Activated T-cell treated with anti-CD3 and anti-CD28 coated beads, Interleukin-2, amount 50 U/mL, for 4 hours (primary cell): ENCODE data around the gene CDC14A. TPM values are rescaled to one million over a fixed set of nuclear protein-coding genes. Genes with fewer than 3 reads are reported as not detected.

ENCODE experiments used
- ATAC-seq, 2 donors: fragments of 200-7000 bp; cut with Tn5 transposase; one replicate each; pipeline ENCODE4 v1.10.0; 2021
- DNase-seq: peaks from one replicate; pipeline ENCODE4 v3.0.0-alpha.2; 2020
- H3K27me3 Mint-ChIP-seq: one replicate; pipeline ENCODE4 v1.8.0; 2021; ENCODE audit warnings: low read depth, mixed read lengths
- H3K36me3 Mint-ChIP-seq: one replicate; pipeline ENCODE4 v1.8.0; 2022; ENCODE audit warnings: mixed read lengths; ENCODE audit not compliant: insufficient read depth
- H3K4me1 Mint-ChIP-seq: one replicate; pipeline ENCODE4 v1.8.0; 2021; ENCODE audit warnings: low read depth, mixed read lengths
- H3K4me3 Mint-ChIP-seq: one replicate; pipeline ENCODE4 v1.8.0; 2021; ENCODE audit warnings: mild to moderate bottlenecking, moderate library complexity, mixed read lengths
- H3K9me3 Mint-ChIP-seq: one replicate; pipeline ENCODE4 v1.8.0; 2021; ENCODE audit warnings: mixed read lengths
- total RNA-seq, 3 donors: library from RNA; stranded (reverse); gene quantifications; one replicate each; pipeline ENCODE4 v1.2.1, GENCODE V29; 2021

CDC14A gene
- total RNA-seq, 3 donors from 2014 or later, result 9.5 to 12.8 (median 12.5) TPM

DNA sequence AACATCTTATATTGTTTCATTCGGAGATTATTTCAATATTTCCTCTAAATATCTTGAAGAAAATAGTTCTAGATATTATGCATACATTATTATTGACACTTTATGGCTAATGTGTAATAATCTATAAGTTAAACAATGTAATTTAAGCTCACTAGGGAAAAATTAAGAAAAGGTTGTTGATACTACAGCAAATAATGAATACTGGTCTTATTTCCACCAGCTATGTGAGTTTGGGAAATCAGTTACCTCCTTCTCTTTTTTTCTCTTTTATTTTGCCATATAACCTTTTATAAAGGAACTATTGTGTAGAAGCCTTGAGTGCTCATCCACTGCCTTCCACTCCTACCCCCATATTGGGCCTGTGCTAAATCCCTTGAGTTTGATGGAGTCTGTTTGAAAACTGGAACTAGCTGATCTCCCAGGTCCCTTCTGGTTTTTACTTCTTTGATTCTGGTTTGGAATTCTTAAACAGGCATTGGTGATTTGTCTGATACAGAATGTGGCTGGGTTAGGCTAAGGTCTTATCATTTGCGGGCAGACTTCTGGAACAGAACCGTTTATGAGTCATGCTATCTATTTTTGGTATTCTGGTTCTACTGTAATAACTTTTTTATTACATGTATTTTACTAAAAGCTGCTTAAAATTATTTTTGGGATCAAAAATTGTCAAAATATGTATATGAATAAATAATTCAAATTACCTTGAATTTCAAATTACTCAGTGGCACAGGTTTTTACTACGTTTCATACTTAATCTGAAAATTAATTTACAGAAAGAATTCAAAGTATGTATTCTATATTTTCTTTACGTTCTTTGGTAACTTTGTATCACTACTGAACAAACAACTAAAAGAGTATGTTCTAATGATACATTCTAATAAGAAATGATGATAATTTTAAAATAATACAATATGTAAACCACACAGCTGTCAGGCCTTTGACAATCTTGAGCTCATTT, 5.0 kb upstream of the CDC14A start:
- Mint-ChIP-seq H3K4me1 (peaks cover 4% of the 10 kb centered on the region), H3K9me3 (no peaks in the 10 kb centered on the region), H3K4me3 (no peak overlapping the region), H3K27me3 (no peaks in the 10 kb centered on the region), H3K36me3 (no peaks in the 10 kb centered on the region)
- no peak for DNase-seq
- no peak for ATAC-seq

GRCh38 chr1:100348549-100349144, 3.7 kb upstream of the CDC14A start:
- Mint-ChIP-seq H3K4me1 (peaks cover 6% of the 10 kb centered on the region), H3K4me3 (no peak overlapping the region)
- ATAC-seq, result no peak

GRCh38 chr1:100349246-100349645, 3.1 kb upstream of the CDC14A start:
- no peaks in the 10 kb centered on the region for H3K9me3 Mint-ChIP-seq
- peaks cover 12% of the 10 kb centered on the region for H3K4me1 Mint-ChIP-seq
- H3K27me3 Mint-ChIP-seq, result no peaks in the 10 kb centered on the region
- DNase-seq, result no peak
- no peak overlapping the region for H3K4me3 Mint-ChIP-seq
- H3K36me3 Mint-ChIP-seq, result no peaks in the 10 kb centered on the region
- no peak for ATAC-seq

More at GRCh38 chr1:100348549-100349144, 3.7 kb upstream of the CDC14A start:
- no peaks in the 10 kb centered on the region for H3K36me3 Mint-ChIP-seq
- no peaks in the 10 kb centered on the region for H3K9me3 Mint-ChIP-seq
- no peak for DNase-seq
- no peaks in the 10 kb centered on the region for H3K27me3 Mint-ChIP-seq

GRCh38 chr1:100350787-100351094, 1.6 kb upstream of the CDC14A start:
- DNase-seq (no peak), ATAC-seq (no peak)
- H3K36me3 Mint-ChIP-seq, result peaks cover 5% of the 10 kb centered on the region
- peaks cover 27% of the 10 kb centered on the region for H3K4me1 Mint-ChIP-seq
- no peaks in the 10 kb centered on the region for H3K27me3 Mint-ChIP-seq
- H3K4me3 Mint-ChIP-seq, result peak overlapping the region; percentile 94
- no peaks in the 10 kb centered on the region for H3K9me3 Mint-ChIP-seq

DNA sequence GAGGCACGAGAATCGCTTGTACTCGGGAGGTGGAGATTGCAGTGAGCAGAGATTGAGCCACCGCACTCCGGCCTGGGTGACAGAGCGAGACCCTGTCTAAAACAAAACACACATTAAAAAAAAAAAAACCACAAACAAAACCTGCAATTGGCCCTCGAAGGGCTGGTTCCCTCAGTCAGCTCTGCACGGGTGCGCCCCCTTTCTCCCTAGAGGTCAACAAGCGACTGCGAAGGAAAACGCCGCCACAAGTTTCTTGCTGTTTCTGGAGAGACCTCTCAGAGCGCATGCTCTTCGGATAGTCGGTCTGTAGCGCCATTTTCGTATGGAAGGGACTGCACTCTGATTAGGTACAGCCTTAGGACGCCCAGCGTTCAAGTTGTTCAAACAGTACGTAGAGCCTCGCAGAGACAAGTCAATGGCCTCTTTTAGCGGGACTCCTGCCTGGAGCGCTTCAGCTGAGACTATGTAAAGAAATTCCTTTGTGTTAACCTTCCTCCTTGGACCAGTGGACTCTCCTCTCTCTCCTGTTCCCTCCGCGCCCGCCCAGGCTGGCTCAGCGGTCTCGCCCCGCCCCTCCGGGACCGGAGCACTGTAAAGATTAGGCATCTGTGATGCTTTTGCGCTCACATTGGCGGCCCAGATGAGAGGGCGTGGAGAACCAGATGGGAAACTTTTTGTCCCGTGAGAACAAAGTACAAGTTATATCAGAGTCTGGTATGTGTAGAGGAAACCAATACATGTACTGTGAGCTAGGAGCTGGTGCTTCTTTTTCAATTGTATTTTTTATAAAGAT, 1.0 kb upstream of the CDC14A start:
- peak; percentile 78 for ATAC-seq
- Mint-ChIP-seq H3K4me1 (peaks cover 33% of the 10 kb centered on the region), H3K4me3 (peak overlapping the region; percentile 94), H3K27me3 (no peaks in the 10 kb centered on the region), H3K36me3 (peaks cover 10% of the 10 kb centered on the region), H3K9me3 (no peaks in the 10 kb centered on the region)
- peak; percentile 74 for DNase-seq

DNA sequence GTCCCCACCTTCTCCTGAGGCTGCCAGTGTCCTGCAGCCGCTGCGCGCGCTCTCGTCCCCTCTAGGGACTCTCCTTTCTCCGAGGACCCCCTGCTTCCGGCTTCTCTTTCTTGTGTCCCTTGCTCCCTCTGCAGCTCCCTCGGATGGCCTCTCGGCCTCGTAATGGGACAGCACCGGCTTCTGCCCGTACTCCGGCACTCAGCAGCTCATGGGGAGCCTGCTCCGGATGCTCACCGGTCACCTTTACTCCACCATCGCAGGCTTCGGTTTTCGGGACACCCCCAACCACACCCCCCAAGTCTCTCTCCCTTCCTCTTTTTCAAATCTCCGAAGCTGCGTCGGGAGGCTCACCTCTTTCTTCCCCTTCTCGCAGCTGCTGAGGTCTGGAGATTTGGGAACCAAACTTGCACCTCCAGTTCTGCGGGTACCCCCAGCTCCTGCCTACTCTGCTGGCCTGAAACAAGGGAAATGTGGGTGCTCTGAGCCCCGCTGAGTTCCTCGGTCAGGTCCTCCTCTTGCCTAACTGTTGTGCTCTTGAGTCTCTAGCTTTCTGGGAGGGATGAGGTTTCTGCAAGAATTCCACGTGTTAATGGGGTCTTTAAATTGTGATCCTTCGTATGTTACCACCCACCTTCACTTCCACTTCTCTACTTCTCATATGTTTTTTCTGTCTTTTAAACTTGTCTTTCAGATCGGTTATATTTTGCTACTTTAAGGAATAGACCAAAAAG, 930 bp downstream of the CDC14A start:
- H3K4me3 Mint-ChIP-seq, result peak overlapping the region; percentile 94
- peak; percentile 21 for DNase-seq
- no peaks in the 10 kb centered on the region for H3K9me3 Mint-ChIP-seq
- H3K27me3 Mint-ChIP-seq, result no peaks in the 10 kb centered on the region
- H3K36me3 Mint-ChIP-seq, result peaks cover 17% of the 10 kb centered on the region
- H3K4me1 Mint-ChIP-seq, result peaks cover 51% of the 10 kb centered on the region
- ATAC-seq, result peak; percentile 1 to 6

DNA sequence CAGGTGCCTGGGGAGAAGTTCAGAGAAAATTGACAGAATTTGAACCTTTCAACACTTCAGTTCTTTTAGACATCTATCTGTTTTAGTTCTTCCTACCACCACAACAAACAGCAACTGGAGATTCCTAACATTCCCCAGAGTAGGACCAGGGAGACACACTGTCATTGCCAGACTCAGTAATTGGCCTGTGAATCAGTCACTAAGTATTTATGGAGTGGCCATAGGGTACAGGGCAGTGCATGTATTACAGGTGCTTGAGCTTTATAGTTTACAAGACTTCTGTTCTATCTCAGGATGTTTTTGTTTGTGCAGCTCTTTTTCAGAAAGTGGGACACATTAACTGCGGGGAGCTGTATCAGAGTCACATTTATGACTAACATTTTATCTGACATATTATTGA, 1.7 kb downstream of the CDC14A start:
- DNase-seq (no peak), ATAC-seq (no peak)
- peaks cover 57% of the 10 kb centered on the region for H3K4me1 Mint-ChIP-seq
- H3K9me3 Mint-ChIP-seq, result no peaks in the 10 kb centered on the region
- H3K27me3 Mint-ChIP-seq, result no peaks in the 10 kb centered on the region
- H3K4me3 Mint-ChIP-seq, result peak overlapping the region; percentile 94
- peaks cover 17% of the 10 kb centered on the region for H3K36me3 Mint-ChIP-seq

DNA sequence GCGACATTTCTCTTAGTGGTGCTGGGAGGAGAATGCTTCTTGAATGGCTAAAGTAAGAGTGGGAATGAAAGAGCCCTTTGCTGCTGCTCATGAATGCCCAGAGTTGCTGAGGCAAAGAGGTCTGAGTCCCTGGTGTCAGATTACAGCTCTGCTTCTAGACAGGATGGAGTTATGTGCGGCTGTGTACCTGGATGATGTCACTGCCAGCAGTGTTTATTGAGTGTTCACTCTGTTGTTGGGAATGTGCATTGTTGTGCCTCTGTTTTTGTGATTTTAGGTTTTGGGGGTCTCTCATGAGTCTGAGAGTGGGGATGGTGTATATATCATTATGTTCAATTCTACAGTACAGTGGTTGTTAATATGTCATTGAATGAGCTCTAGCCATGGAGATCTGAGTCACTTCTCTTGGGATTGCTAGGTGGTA, 2.7 kb downstream of the CDC14A start:
- no peak for DNase-seq

GRCh38 chr1:100358210-100358609, 5.9 kb downstream of the CDC14A start:
- no peak for DNase-seq
- H3K4me3 Mint-ChIP-seq, result no peak overlapping the region
- H3K4me1 Mint-ChIP-seq, result peaks cover 89% of the 10 kb centered on the region
- peaks cover 27% of the 10 kb centered on the region for H3K36me3 Mint-ChIP-seq
- no peaks in the 10 kb centered on the region for H3K27me3 Mint-ChIP-seq
- no peak for ATAC-seq
- no peaks in the 10 kb centered on the region for H3K9me3 Mint-ChIP-seq

More for the DNA sequence above, 2.7 kb downstream of the CDC14A start:
- Mint-ChIP-seq H3K9me3 (no peaks in the 10 kb centered on the region), H3K4me1 (peaks cover 65% of the 10 kb centered on the region), H3K27me3 (no peaks in the 10 kb centered on the region), H3K4me3 (peak overlapping the region; percentile 94), H3K36me3 (peaks cover 17% of the 10 kb centered on the region)
- no peak for ATAC-seq

GRCh38 chr1:100359139-100359538, 6.8 kb downstream of the CDC14A start:
- peak overlapping the region; percentile 25 for H3K4me3 Mint-ChIP-seq
- no peaks in the 10 kb centered on the region for H3K27me3 Mint-ChIP-seq
- DNase-seq, result no peak
- peaks cover 84% of the 10 kb centered on the region for H3K4me1 Mint-ChIP-seq
- H3K9me3 Mint-ChIP-seq, result no peaks in the 10 kb centered on the region
- H3K36me3 Mint-ChIP-seq, result peaks cover 27% of the 10 kb centered on the region
- ATAC-seq, result no peak

DNA sequence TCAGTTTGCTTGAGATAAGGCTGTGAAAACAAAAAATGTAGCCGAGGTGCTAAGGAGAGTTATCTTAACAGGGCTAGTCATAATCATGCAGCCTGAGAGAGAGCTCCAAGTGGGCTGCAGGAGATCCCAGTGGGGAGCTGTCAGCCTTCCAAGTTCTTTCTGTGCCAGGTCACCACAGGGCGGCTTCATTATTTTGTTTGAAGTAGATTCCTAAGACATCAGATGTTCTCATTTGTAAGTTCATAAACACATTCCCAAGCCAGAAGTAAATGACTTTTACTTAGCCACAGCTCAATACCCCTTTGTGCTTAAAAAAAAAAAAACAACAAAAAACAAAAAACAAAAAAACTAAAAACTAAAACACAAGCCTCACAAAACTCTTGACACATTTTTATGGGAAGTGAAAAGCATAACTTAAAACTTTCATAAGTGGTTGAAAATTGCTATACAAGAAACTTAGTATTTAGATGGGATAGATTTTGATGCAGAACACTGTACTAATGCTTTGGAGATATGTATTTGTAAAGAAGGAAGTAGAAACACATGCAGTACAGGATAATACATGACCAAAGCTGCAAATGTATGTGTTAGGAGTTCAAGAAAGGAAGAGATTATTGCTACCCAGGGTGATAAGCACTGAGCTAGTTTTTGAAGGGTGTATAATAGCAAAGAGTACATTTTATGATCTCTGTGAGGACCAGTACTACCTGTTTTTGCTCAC, 8.6 kb downstream of the CDC14A start:
- Mint-ChIP-seq H3K36me3 (peaks cover 22% of the 10 kb centered on the region), H3K27me3 (no peaks in the 10 kb centered on the region), H3K4me3 (peak overlapping the region; percentile 9), H3K9me3 (no peaks in the 10 kb centered on the region), H3K4me1 (peaks cover 83% of the 10 kb centered on the region)
- ATAC-seq (no peak), DNase-seq (no peak)

- Mint-ChIP-seq H3K9me3 (no peaks in the 10 kb centered on the region), H3K27me3 (no peaks in the 10 kb centered on the region), H3K4me1 (peaks cover 85% of the 10 kb centered on the region), H3K4me3 (peak overlapping the region; percentile 5), H3K36me3 (peaks cover 20% of the 10 kb centered on the region)
- ATAC-seq, result no peak
- DNase-seq, result no peak
These were observed 9.3 kb downstream of the CDC14A start for GRCh38 chr1:100361511-100362089.

DNA sequence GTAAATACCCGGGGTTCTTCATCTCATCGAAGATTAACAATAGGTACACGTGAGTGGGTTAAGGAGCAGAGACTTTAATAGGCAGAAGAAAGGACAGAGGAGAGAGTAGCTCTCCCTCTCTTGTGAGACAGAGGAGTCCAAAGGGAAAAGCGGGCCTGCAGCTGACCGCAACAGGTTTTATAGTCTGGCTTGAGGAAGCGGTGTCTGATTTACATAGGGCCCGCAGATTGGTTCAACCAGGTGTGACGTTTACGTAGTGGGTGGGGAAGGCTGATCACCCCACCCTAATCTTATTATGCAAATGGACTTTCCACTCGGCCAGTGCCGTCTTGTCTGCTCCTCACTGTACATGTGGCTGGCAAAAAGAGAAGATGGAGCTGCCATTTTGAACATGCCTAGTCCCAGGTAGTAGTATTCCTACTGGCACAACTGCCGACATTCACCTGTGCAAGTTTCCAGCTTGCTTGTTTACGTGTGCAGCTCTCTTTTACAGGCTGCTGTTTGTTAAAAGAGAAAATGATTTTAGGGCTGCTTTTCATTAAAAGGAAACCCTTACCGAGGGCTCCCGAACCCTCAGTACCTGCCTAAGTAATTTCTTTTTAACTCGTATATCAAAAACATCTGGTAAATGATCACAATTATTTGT, 10.6 kb downstream of the CDC14A start:
- ATAC-seq (no peak), DNase-seq (no peak)
- H3K36me3 Mint-ChIP-seq, result peaks cover 20% of the 10 kb centered on the region
- no peak overlapping the region for H3K4me3 Mint-ChIP-seq
- peaks cover 81% of the 10 kb centered on the region for H3K4me1 Mint-ChIP-seq
- no peaks in the 10 kb centered on the region for H3K27me3 Mint-ChIP-seq
- no peaks in the 10 kb centered on the region for H3K9me3 Mint-ChIP-seq
